Measurements from ENCODE around the gene SNRNP27. TPM values are rescaled to one million over a fixed set of nuclear protein-coding genes. Genes with fewer than 3 reads are reported as not detected.
A peak's percentile ranks its signal among the peaks of the same experiment; 100 is the strongest.

SNRNP27 gene
- total and polyA plus RNA-seq, 2 donors from 2014 or later: 33.6 to 42.6 TPM

DNA sequence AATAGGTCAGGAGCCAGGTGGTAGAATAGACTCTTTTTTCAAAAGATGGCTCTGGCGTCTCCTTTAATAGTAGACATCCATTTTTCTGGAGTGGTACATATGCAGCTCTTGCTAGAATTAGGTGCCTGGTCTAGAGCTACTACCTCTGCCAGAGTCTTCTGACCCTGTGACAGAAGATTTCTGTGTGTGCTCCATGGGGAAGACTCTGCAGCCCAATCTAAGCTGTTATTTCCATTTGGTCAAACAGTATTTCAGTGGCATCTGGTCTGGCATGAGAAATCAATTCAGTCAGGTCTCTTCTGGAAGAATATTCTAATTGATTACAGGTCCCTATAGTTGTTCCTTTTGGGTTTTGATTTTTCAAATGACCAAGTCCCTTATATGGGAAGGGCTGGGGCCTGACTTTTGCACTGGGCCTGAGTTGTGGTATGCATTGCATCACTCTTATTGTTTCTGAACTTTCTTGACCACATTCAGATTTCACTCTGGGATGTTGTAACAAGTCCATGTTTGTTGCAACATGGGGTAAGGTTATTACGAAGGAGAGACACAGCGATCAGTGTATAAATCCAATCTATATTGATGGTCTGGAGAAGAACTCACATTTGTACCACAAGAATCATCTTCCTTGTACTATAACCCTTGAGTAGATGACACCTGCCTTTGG lies 33.2 kb downstream of the SNRNP27 start:
- no peaks in the 10 kb centered on the region for H3K4me1 ChIP-seq (ENCODE audit: control insufficient read depth in 2 of 3, insufficient read depth in 2 of 3, low read depth in 1 of 3, low read length in 3 of 3)
- H3K9me3 ChIP-seq (ENCODE audit: control insufficient read depth in 2 of 3, insufficient read depth in 1 of 3, low read length in 3 of 3): no peaks in the 10 kb centered on the region
- no peak overlapping the region for H3K27ac ChIP-seq (ENCODE audit: low read depth in 2 of 2, low read length in 2 of 2)
- no peak for TF ChIP-seq CTCF (IDR thresholded peaks at IDR 0.05; ENCODE audit: borderline replicate concordance, extremely low read depth, insufficient read depth)
- DNase-seq: no peak
- H3K27me3 ChIP-seq (ENCODE audit: control insufficient read depth, insufficient read depth, low read length): no peaks in the 10 kb centered on the region
- H3K4me3 ChIP-seq (ENCODE audit: low read length in 3 of 3): no peak overlapping the region
- H3K9ac ChIP-seq (ENCODE audit: low read length in 3 of 3): no peak overlapping the region
- FAIRE-seq: no peak
- intact Hi-C loops (cut with DNase I): no loop called here
- peaks cover 0 to 7% (median 1%) of the 10 kb centered on the region in 3 donors for H3K36me3 ChIP-seq (ENCODE audit: control insufficient read depth in 2 of 3, insufficient read depth in 3 of 3, low read length in 3 of 3)

GRCh38 chr2:69931832-69932595 lies 38.3 kb downstream of the SNRNP27 start:
- H3K36me3 ChIP-seq (ENCODE audit: control insufficient read depth in 2 of 3, insufficient read depth in 3 of 3, low read length in 3 of 3): peaks cover 4 to 16% (median 14%) of the 10 kb centered on the region in 3 donors
- H3K27me3 ChIP-seq (ENCODE audit: control insufficient read depth, insufficient read depth, low read length): no peaks in the 10 kb centered on the region
- peak in 1 of 5 donors; percentile 11 for DNase-seq
- no peaks in the 10 kb centered on the region for H3K9me3 ChIP-seq (ENCODE audit: control insufficient read depth in 2 of 3, insufficient read depth in 1 of 3, low read length in 3 of 3)
- H3K27ac ChIP-seq (ENCODE audit: low read depth in 2 of 2, low read length in 2 of 2): no peak overlapping the region
- intact Hi-C loops (cut with DNase I): loop anchor here (10.0 kb wide), 1 partner anchor 133 kb away; no protein-coding TSS in a partner anchor
- H3K4me3 ChIP-seq (ENCODE audit: low read length in 3 of 3): no peak overlapping the region
- H3K4me1 ChIP-seq (ENCODE audit: control insufficient read depth in 2 of 3, insufficient read depth in 2 of 3, low read depth in 1 of 3, low read length in 3 of 3): peaks cover 0 to 7% (median 3%) of the 10 kb centered on the region in 3 donors
- no peak overlapping the region for H3K9ac ChIP-seq (ENCODE audit: low read length in 3 of 3)
- no peak for FAIRE-seq
- TF ChIP-seq CTCF (IDR thresholded peaks at IDR 0.05; ENCODE audit: borderline replicate concordance, extremely low read depth, insufficient read depth): no peak

DNA sequence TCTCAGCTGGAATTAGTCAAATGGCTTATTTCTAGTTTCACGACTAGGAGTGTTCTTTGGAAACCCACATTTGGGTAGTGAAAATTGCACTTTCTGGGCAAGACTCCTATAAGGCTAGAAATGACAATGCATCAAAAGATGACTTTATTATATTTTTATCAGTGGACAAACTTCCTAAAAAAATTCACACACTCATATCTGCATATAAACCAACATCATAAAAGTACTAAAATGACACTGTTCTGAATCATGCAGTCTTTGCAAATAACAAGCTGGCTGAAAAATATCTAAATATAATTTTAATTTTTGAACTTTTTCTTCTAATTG lies 38.8 kb downstream of the SNRNP27 start:
- Histone ChIP-seq H3K27ac (ENCODE audit: low read depth in 2 of 2, low read length in 2 of 2) (no peak overlapping the region), H3K27me3 (ENCODE audit: control insufficient read depth, insufficient read depth, low read length) (no peaks in the 10 kb centered on the region), H3K4me1 (ENCODE audit: control insufficient read depth in 2 of 3, insufficient read depth in 2 of 3, low read depth in 1 of 3, low read length in 3 of 3) (peaks cover 0 to 7% (median 3%) of the 10 kb centered on the region in 3 donors), H3K9ac (ENCODE audit: low read length in 3 of 3) (no peak overlapping the region), H3K4me3 (ENCODE audit: low read length in 3 of 3) (no peak overlapping the region), H3K36me3 (ENCODE audit: control insufficient read depth in 2 of 3, insufficient read depth in 3 of 3, low read length in 3 of 3) (peaks cover 4 to 19% (median 19%) of the 10 kb centered on the region in 3 donors), H3K9me3 (ENCODE audit: control insufficient read depth in 2 of 3, insufficient read depth in 1 of 3, low read length in 3 of 3) (no peaks in the 10 kb centered on the region)
- no peak for TF ChIP-seq CTCF (IDR thresholded peaks at IDR 0.05; ENCODE audit: borderline replicate concordance, extremely low read depth, insufficient read depth)
- intact Hi-C loops (cut with DNase I): loop anchor here (10.0 kb wide), 1 partner anchor 132 kb away; no protein-coding TSS in a partner anchor
- no peak for FAIRE-seq
- DNase-seq: no peak

Data from kidney (tissue), 14 donors.